Neural progenitor cell (in vitro differentiated cells): ENCODE measurements around the gene MEIS1. TPM values are rescaled to one million over a fixed set of nuclear protein-coding genes. Genes with fewer than 3 reads are reported as not detected.
"Not testable (repeated sequence)": the region's sequence is repeated elsewhere in the genome, so short reads cannot be mapped to it uniquely, and the experiment has no call there.

ENCODE experiments used
- DNase-seq: peaks from one replicate; pipeline ENCODE4 v3.0.0-alpha.2; 2016; ENCODE audit warnings: low spot score
- H2AFZ ChIP-seq: fragments of 200-600 bp; sonication (generic); replicated peaks from 2 replicates; pipeline ENCODE4 v1.6.1; 2016; ENCODE audit warnings: antibody characterized with exemption
- H3F3A ChIP-seq: fragments of 200-600 bp; sonication (generic); 2 replicates; pipeline ENCODE4 v1.6.1; 2016; ENCODE audit warnings: antibody characterized with exemption, low read depth
- H3K27ac ChIP-seq: fragments of 200-600 bp; sonication (generic); 2 replicates; pipeline ENCODE4 v1.5.1; 2016; ENCODE audit warnings: mild to moderate bottlenecking
- H3K27me3 ChIP-seq: fragments of 200-600 bp; sonication (generic); 2 replicates; pipeline ENCODE4 v1.6.1; 2016; ENCODE audit warnings: mild to moderate bottlenecking, moderate library complexity
- H3K36me3 ChIP-seq: fragments of 200-600 bp; sonication (generic); 2 replicates; pipeline ENCODE4 v1.5.1; 2016
- H3K4me1 ChIP-seq: fragments of 200-600 bp; sonication (generic); 2 replicates; pipeline ENCODE4 v1.6.1; 2016; ENCODE audit warnings: mixed run types
- H3K4me2 ChIP-seq: fragments of 200-600 bp; sonication (generic); 2 replicates; pipeline ENCODE4 v1.6.1; 2016
- H3K4me3 ChIP-seq: fragments of 200-600 bp; sonication (generic); 2 replicates; pipeline ENCODE4 v1.5.1; 2016
- H3K79me2 ChIP-seq: fragments of 200-600 bp; sonication (generic); 2 replicates; pipeline ENCODE4 v1.6.1; 2016; ENCODE audit warnings: low read depth
- H3K9ac ChIP-seq: fragments of 200-600 bp; sonication (generic); 2 replicates; pipeline ENCODE4 v1.6.1; 2016
- H3K9me3 ChIP-seq: fragments of 200-600 bp; sonication (generic); 2 replicates; pipeline ENCODE4 v1.5.1; 2016; ENCODE audit warnings: low read depth
- H4K20me1 ChIP-seq: fragments of 200-600 bp; sonication (generic); 2 replicates; pipeline ENCODE4 v1.6.1; 2016; ENCODE audit warnings: low read depth
- H3K27ac Mint-ChIP-seq: 3 replicates; pipeline ENCODE4 v1.8.0; 2021; ENCODE audit warnings: mixed read lengths
- H3K27me3 Mint-ChIP-seq: 2 replicates; pipeline ENCODE4 v1.8.0; 2022; ENCODE audit warnings: low read depth, mild to moderate bottlenecking, inconsistent platforms, moderate library complexity, mixed read lengths; ENCODE audit not compliant: insufficient read depth
- H3K36me3 Mint-ChIP-seq: 3 replicates; pipeline ENCODE4 v1.8.0; 2021; ENCODE audit warnings: mixed read lengths
- H3K4me1 Mint-ChIP-seq: 3 replicates; pipeline ENCODE4 v1.8.0; 2021; ENCODE audit warnings: mixed read lengths
- H3K4me3 Mint-ChIP-seq: 3 replicates; pipeline ENCODE4 v1.8.0; 2021; ENCODE audit warnings: mild to moderate bottlenecking, moderate library complexity, mixed read lengths
- H3K9me3 Mint-ChIP-seq: 3 replicates; pipeline ENCODE4 v1.8.0; 2020; ENCODE audit warnings: mixed read lengths
- EZH2 ChIP-seq: fragments of 200-600 bp; sonication (generic); IDR thresholded peaks from 2 replicates; pipeline ENCODE4 v1.6.1; 2017; ENCODE audit warnings: antibody characterized with exemption, mild to moderate bottlenecking, moderate library complexity
- EZH2phosphoT487 ChIP-seq: fragments of 200-600 bp; sonication (generic); IDR thresholded peaks from 2 replicates; pipeline ENCODE4 v1.6.1; 2017; ENCODE audit warnings: antibody characterized with exemption
- total RNA-seq: library from RNA; depleted of rRNA; stranded (reverse); fragments of >200 nt; gene quantifications from 2 replicates; pipeline ENCODE4 v1.2.3, GENCODE V29; 2015; ENCODE audit warnings: low replicate concordance
- TF ChIP-seq, protein P1 (sequence below): fragments of 200-600 bp; sonication (generic); IDR thresholded peaks from 2 replicates; pipeline ENCODE4 v1.5.1; 2017; ENCODE audit warnings: antibody characterized with exemption, mild to moderate bottlenecking

Gene MEIS1
- total RNA-seq, 1 donor from 2014 or later: 14.7 TPM

DNA sequence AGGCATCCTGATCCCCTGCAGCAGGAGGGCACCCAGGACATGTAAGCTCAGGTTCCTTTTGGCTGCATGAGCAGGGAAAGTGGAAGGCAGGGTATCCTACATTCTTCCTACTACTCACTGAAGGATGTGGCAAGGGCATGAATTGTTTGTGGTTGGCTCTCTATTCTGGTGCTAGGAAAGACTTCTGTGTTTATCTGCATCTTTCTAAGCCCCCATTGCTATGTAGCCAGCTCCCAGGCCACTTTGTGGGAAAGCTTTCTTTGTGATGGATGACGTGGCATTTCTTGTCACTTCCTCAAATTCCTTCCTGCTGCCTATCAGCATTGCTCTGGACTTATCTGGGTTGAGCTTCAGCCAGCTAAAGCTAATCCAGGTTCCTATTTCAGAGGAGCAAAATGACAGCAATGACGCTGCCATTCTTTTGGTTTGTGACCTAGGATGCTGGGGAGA lies 46.2 kb downstream of the MEIS1 start:
- Mint-ChIP-seq H3K4me3 (no peak overlapping the region), H3K36me3 (peaks cover 29% of the 10 kb centered on the region), H3K27me3 (peaks cover 4% of the 10 kb centered on the region), H3K4me1 (peaks cover 17% of the 10 kb centered on the region), H3K9me3 (peaks cover 12% of the 10 kb centered on the region), H3K27ac (no peak overlapping the region)
- no peak overlapping the region for H3K9ac ChIP-seq
- H2AFZ ChIP-seq: no peak overlapping the region
- H3K9me3 ChIP-seq: no peaks in the 10 kb centered on the region
- H3K4me3 ChIP-seq: no peak overlapping the region
- H3K27ac ChIP-seq: no peak overlapping the region
- H4K20me1 ChIP-seq: no peaks in the 10 kb centered on the region
- peaks cover 21% of the 10 kb centered on the region for H3K4me1 ChIP-seq
- TF ChIP-seq EZH2phosphoT487: no peak
- TF ChIP-seq, protein P1, sequence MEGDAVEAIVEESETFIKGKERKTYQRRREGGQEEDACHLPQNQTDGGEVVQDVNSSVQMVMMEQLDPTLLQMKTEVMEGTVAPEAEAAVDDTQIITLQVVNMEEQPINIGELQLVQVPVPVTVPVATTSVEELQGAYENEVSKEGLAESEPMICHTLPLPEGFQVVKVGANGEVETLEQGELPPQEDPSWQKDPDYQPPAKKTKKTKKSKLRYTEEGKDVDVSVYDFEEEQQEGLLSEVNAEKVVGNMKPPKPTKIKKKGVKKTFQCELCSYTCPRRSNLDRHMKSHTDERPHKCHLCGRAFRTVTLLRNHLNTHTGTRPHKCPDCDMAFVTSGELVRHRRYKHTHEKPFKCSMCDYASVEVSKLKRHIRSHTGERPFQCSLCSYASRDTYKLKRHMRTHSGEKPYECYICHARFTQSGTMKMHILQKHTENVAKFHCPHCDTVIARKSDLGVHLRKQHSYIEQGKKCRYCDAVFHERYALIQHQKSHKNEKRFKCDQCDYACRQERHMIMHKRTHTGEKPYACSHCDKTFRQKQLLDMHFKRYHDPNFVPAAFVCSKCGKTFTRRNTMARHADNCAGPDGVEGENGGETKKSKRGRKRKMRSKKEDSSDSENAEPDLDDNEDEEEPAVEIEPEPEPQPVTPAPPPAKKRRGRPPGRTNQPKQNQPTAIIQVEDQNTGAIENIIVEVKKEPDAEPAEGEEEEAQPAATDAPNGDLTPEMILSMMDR: no peak
- no peak for TF ChIP-seq EZH2
- H3F3A ChIP-seq: peaks cover 10% of the 10 kb centered on the region
- no peaks in the 10 kb centered on the region for H3K36me3 ChIP-seq
- no peak overlapping the region for H3K4me2 ChIP-seq
- H3K27me3 ChIP-seq: no peaks in the 10 kb centered on the region
- DNase-seq: peak; percentile 68
- no peaks in the 10 kb centered on the region for H3K79me2 ChIP-seq

DNA sequence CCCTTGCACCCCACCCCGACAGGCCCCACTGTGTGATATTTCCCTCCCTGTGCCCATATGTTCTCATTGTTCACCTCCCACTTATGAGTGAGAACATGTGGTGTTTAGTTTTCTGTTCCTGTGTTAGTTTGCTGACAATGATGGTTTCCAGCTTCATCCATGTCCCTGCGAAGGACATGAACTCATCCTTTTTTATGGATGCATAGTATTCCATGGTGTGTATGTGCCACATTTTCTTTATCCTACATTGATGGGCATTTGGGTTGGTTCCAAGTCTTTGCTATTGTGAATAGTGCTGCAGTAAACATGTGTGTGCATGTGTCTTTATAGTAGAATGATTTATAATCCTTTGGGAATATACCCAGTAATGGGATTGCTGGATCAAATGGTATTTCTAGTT lies 50.3 kb downstream of the MEIS1 start:
- not testable (repeated sequence) for H3K27ac Mint-ChIP-seq, H3K27me3 ChIP-seq, H3K27me3 Mint-ChIP-seq, H4K20me1 ChIP-seq, H2AFZ ChIP-seq, H3K27ac ChIP-seq, H3K79me2 ChIP-seq, DNase-seq, H3K4me3 ChIP-seq, H3K4me3 Mint-ChIP-seq, H3K9me3 ChIP-seq, H3K4me2 ChIP-seq, H3K9ac ChIP-seq, H3K36me3 ChIP-seq
- Mint-ChIP-seq H3K9me3 (peaks cover 17% of the 10 kb centered on the region), H3K4me1 (peaks cover 34% of the 10 kb centered on the region), H3K36me3 (peaks cover 27% of the 10 kb centered on the region)
- H3F3A ChIP-seq: peaks cover 28% of the 10 kb centered on the region
- H3K4me1 ChIP-seq: peaks cover 31% of the 10 kb centered on the region

DNA sequence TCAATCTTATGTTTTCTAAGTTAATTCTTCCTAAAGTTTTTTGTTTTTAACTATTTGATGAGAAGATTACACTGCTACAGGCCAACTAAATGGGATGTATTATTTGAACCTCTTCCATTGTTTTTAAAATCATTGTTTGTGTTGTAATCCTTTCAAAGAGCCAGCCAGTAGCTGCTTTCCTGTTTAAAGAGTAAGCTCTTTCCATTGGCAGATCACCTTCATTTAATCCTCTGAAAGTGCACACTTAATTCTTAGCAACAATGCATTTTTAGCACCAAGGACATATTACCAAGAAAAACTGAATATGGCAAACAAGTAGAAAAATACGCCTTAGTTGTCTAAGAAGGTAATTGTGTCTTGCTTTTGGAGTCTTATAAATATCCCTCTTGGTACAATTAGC lies 54.0 kb downstream of the MEIS1 start:
- Mint-ChIP-seq H3K9me3 (peaks cover 17% of the 10 kb centered on the region), H3K36me3 (peaks cover 22% of the 10 kb centered on the region), H3K27me3 (peaks cover 6% of the 10 kb centered on the region), H3K27ac (no peak overlapping the region), H3K4me3 (no peak overlapping the region), H3K4me1 (peaks cover 40% of the 10 kb centered on the region)
- DNase-seq: peak; percentile 63
- peaks cover 6% of the 10 kb centered on the region for H4K20me1 ChIP-seq
- H3K9me3 ChIP-seq: no peaks in the 10 kb centered on the region
- no peaks in the 10 kb centered on the region for H3K27me3 ChIP-seq
- H2AFZ ChIP-seq: no peak overlapping the region
- TF ChIP-seq EZH2phosphoT487 (peak; percentile 20), EZH2 (no peak)
- TF ChIP-seq, protein P1: no peak
- no peaks in the 10 kb centered on the region for H3K79me2 ChIP-seq
- no peak overlapping the region for H3K4me3 ChIP-seq
- H3F3A ChIP-seq: peaks cover 27% of the 10 kb centered on the region
- H3K27ac ChIP-seq: no peak overlapping the region
- no peak overlapping the region for H3K9ac ChIP-seq
- peak overlapping the region; percentile 66 for H3K4me2 ChIP-seq
- peaks cover 41% of the 10 kb centered on the region for H3K4me1 ChIP-seq
- H3K36me3 ChIP-seq: no peaks in the 10 kb centered on the region

DNA sequence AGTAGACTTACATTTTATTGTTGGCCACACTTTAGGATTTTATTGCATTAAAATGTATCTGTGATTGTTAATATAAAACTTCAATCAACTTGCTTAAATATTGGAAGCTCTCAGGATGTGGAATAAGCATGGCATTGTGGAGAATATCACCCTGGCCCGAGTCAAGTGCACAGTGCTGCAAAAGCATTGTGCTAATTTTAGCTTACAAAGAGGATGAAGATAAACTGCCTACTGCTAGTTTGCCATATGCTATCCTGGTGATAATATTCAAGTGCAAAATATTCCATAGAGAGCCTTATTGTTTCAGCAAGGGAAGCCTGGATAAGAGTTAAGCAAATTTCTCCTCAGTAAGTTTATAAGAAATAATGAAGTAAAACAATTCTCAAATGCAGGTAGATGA lies 54.5 kb downstream of the MEIS1 start:
- Histone ChIP-seq H3K79me2 (no peaks in the 10 kb centered on the region), H2AFZ (no peak overlapping the region), H3K9me3 (no peaks in the 10 kb centered on the region), H3K4me1 (peaks cover 41% of the 10 kb centered on the region), H4K20me1 (peaks cover 6% of the 10 kb centered on the region), H3F3A (peaks cover 27% of the 10 kb centered on the region), H3K27me3 (no peaks in the 10 kb centered on the region), H3K36me3 (no peaks in the 10 kb centered on the region), H3K27ac (no peak overlapping the region), H3K4me3 (no peak overlapping the region), H3K4me2 (peak overlapping the region; percentile 66), H3K9ac (no peak overlapping the region)
- peaks cover 23% of the 10 kb centered on the region for H3K36me3 Mint-ChIP-seq
- no peak overlapping the region for H3K27ac Mint-ChIP-seq
- DNase-seq: no peak
- H3K9me3 Mint-ChIP-seq: peaks cover 17% of the 10 kb centered on the region
- H3K4me1 Mint-ChIP-seq: peaks cover 42% of the 10 kb centered on the region
- H3K27me3 Mint-ChIP-seq: peaks cover 6% of the 10 kb centered on the region
- no peak for TF ChIP-seq EZH2phosphoT487
- TF ChIP-seq EZH2: no peak
- TF ChIP-seq, protein P1: no peak
- H3K4me3 Mint-ChIP-seq: no peak overlapping the region
